A549 (cell line): ENCODE results near the gene TULP1. TPM values are rescaled to one million over a fixed set of nuclear protein-coding genes. Genes with fewer than 3 reads are reported as not detected.

Experiments
- ATAC-seq, 2 experiments: fragments of 200-7000 bp in 1 of 2; fragments of >200 bp in 1 of 2; cut with Nextera tagmentation in 1 of 2; cut with Tn5 transposase in 1 of 2; 3 replicates each; pipeline versions ENCODE4 v1.8.0 to v1.9.1; 2018 to 2020; ENCODE audit warnings: mild to moderate bottlenecking in 1 of 2, moderate library complexity in 1 of 2
- CTCF ChIA-PET: fragments of 300-600 bp; sonication (Branson Sonifier 250); formaldehyde crosslinking; extraction: SDS; loops from one replicate; lab custom pipeline; 2021; ENCODE audit warnings: antibody characterized with exemption, inconsistent platforms; lab: Yijun Ruan, JAX
- POLR2A ChIA-PET: fragments of 350-600 bp; formaldehyde crosslinking; extraction: SDS; loops from one replicate; lab custom pipeline; 2021; ENCODE audit warnings: antibody characterized with exemption, inconsistent platforms; lab: Yijun Ruan, JAX
- DNase-seq, 2 experiments: peaks; one replicate each; pipeline versions ENCODE4 v3.0.0 to v3.0.0-alpha.2; 2011 to 2016; ENCODE audit warnings: low read depth in 1 of 2, low spot score in 1 of 2
- FAIRE-seq: peaks from 2 replicates; lab custom pipeline; 2011; peaks lifted over from hg19 to GRCh38; lab: Jason Lieb, UNC
- H3K27ac ChIP-seq, 2 experiments: fragments of >200 bp; sonication (Bioruptor Twin); formaldehyde crosslinking; 3 replicates each; pipeline ENCODE4 v1.5.1; 2016 to 2017
- H3K4me1 ChIP-seq: fragments of >200 bp; sonication (Bioruptor Twin); formaldehyde crosslinking; 3 replicates; pipeline ENCODE4 v1.6.1; 2016
- H3K4me2 ChIP-seq: fragments of >200 bp; sonication (Bioruptor Twin); formaldehyde crosslinking; 3 replicates; pipeline ENCODE4 v1.6.1; 2016
- H3K4me3 ChIP-seq: fragments of >200 bp; sonication (Bioruptor Twin); formaldehyde crosslinking; 3 replicates; pipeline ENCODE4 v1.5.1; 2016
- H3K9me3 ChIP-seq: fragments of >200 bp; sonication (Bioruptor Twin); formaldehyde crosslinking; 3 replicates; pipeline ENCODE4 v1.6.1; 2016
- ATOH8 ChIP-seq: fragments of 250-450 bp; sonication (Bioruptor Pico); IDR thresholded peaks from 2 replicates; pipeline ENCODE4 v1.5.0; 2020; ENCODE audit warnings: low read depth, mild to moderate bottlenecking, moderate library complexity
- BCL3 ChIP-seq: fragments of >200 bp; sonication (Bioruptor Twin); formaldehyde crosslinking; IDR thresholded peaks from 3 replicates; pipeline ENCODE4 v1.6.1; 2016
- CBX2 ChIP-seq: fragments of 200-600 bp; sonication (generic); IDR thresholded peaks from 2 replicates; pipeline ENCODE4 v1.6.1; 2016; ENCODE audit warnings: low read depth, mild to moderate bottlenecking, borderline replicate concordance
- CBX8 ChIP-seq: fragments of 200-600 bp; sonication (generic); IDR thresholded peaks from 2 replicates; pipeline ENCODE4 v1.6.1; 2016
- EHF ChIP-seq: fragments of 250-450 bp; sonication (Bioruptor Pico); IDR thresholded peaks from 2 replicates; pipeline ENCODE4 v1.5.0; 2020; ENCODE audit warnings: mild to moderate bottlenecking
- EHMT2 ChIP-seq: fragments of 200-600 bp; sonication (generic); IDR thresholded peaks from 2 replicates; pipeline ENCODE4 v1.6.1; 2016; ENCODE audit warnings: antibody characterized with exemption, low read depth, mild to moderate bottlenecking, moderate library complexity
- ESRRA ChIP-seq: fragments of 150-350 bp; IDR thresholded peaks from 2 replicates; pipeline ENCODE4 v1.6.1; 2014; ENCODE audit warnings: mild to moderate bottlenecking, low read length, borderline replicate concordance
- HES2 ChIP-seq: fragments of >200 bp; sonication (Bioruptor Twin); formaldehyde crosslinking; IDR thresholded peaks from 2 replicates; pipeline ENCODE4 v1.6.1; 2016
- HOXB5 ChIP-seq: fragments of 250-450 bp; sonication (Bioruptor Pico); IDR thresholded peaks from 2 replicates; pipeline ENCODE4 v1.5.0; 2020; ENCODE audit warnings: mild to moderate bottlenecking, moderate library complexity
- JUN ChIP-seq, 2 experiments: fragments of >200 bp; sonication (Bioruptor Twin); formaldehyde crosslinking; IDR thresholded peaks; 2 replicates in 1 of 2; 3 replicates in 1 of 2; pipeline ENCODE4 v1.6.1; 2016 to 2017
- MAX ChIP-seq: IDR thresholded peaks from 2 replicates; pipeline ENCODE4 v1.6.1; 2012
- MAZ ChIP-seq: fragments of 150-350 bp; IDR thresholded peaks from 2 replicates; pipeline ENCODE4 v1.6.1; 2014; ENCODE audit warnings: antibody characterized with exemption, low read depth, low read length, borderline replicate concordance
- PBX3 ChIP-seq: IDR thresholded peaks from 2 replicates; pipeline ENCODE4 v1.6.1; 2012
- PHF8 ChIP-seq: fragments of 200-600 bp; sonication (generic); IDR thresholded peaks from 2 replicates; pipeline ENCODE4 v1.6.1; 2016; ENCODE audit warnings: low read depth, mild to moderate bottlenecking, antibody characterized with exemption, moderate library complexity, borderline replicate concordance
- RFX5 ChIP-seq: fragments of 450-650 bp; IDR thresholded peaks from 2 replicates; pipeline ENCODE4 v1.7.1; 2014; ENCODE audit warnings: antibody characterized with exemption, mild to moderate bottlenecking, moderate library complexity
- RNF2 ChIP-seq: fragments of 200-600 bp; sonication (generic); IDR thresholded peaks from 2 replicates; pipeline ENCODE4 v1.6.1; 2016; ENCODE audit warnings: low read depth, mild to moderate bottlenecking, antibody characterized with exemption, moderate library complexity, borderline replicate concordance
- SREBF2 ChIP-seq: fragments of 450-650 bp; IDR thresholded peaks from 2 replicates; pipeline ENCODE4 v1.6.1; 2014; ENCODE audit warnings: mild to moderate bottlenecking, moderate library complexity
- WGBS: methylation state at CpG from one replicate; pipeline ENCODE4 v1.1.6; 2017; ENCODE audit errors: missing lambda C conversion rate; 5-methylcytosine and 5-hydroxymethylcytosine counted together
- polyA minus RNA-seq: library from RNA; depleted of rRNA, polyadenylated mRNA; stranded (reverse); fragments of >200 nt; gene quantifications from 2 replicates; pipeline ENCODE4 v1.2.3, GENCODE V29; 2011; rRNA and poly(A)+ RNA removed
- polyA plus RNA-seq, 4 experiments: library from polyadenylated mRNA; depleted of rRNA in 3 of 4; stranded (reverse); fragments of >200 nt; fragmentation: RNase III in 1 of 4; extraction: RNeasy Plus Mini Kit Qiagen cat#74134 plus additional on column Dnase treatment in 1 of 4; gene quantifications; 2 replicates in 3 of 4; 3 replicates in 1 of 4; pipeline ENCODE4 v1.2.3, GENCODE V29; 2011 to 2017

The TULP1 gene
- polyA plus RNA-seq (2011; rRNA removed) (not detected in 2 replicates), polyA plus RNA-seq (2017; fragmentation: RNase III; extraction: RNeasy Plus Mini Kit Qiagen cat#74134 plus additional on column Dnase treatment) (not detected in 3 replicates), polyA minus RNA-seq (not detected in 2 replicates)
- polyA plus RNA-seq (2012; cell fraction: cytosol; rRNA removed): not detected in 2 replicates
- polyA plus RNA-seq (2012; cell fraction: nucleus; rRNA removed): not detected in 2 replicates

GRCh38 chr6:35512740-35513139 is at the start of gene TULP1:
TSS of gene TULP1 (minus strand) at chr6:35512896. CDS start at chr6:35512858, 38 bp downstream.
- WGBS: 67% methylated on average over 9 of the region's 10 CpGs
- Histone ChIP-seq H3K4me2 (no peak within 1 kb of the TSS), H3K27ac (no peak within 1 kb of the TSS), H3K9me3 (no peaks in the 10 kb centered on the region), H3K4me3 (no peak within 1 kb of the TSS), H3K4me1 (no peaks in the 10 kb centered on the region)
- DNase-seq (no peak), ATAC-seq (no peak), FAIRE-seq (no peak)
- ChIA-PET CTCF (no interaction called here), POLR2A (no interaction called here)
- TF ChIP-seq EHF (CRISPR knock-in tag) (no peak), PHF8 (no peak), ATOH8 (no peak), HOXB5 (CRISPR knock-in tag) (no peak), ESRRA (no peak)

- ChIA-PET CTCF (interaction anchor here (0.6 to 1.8 kb wide), 3 partner anchors 114 to 175 kb away, joined by 3 to 7 read pairs (median 3); partner anchors contain the start of gene ARMC12), POLR2A (no interaction called here)
- no peak for DNase-seq
- Histone ChIP-seq H3K27ac (no peak overlapping the region), H3K9me3 (no peaks in the 10 kb centered on the region), H3K4me1 (no peaks in the 10 kb centered on the region), H3K4me3 (no peak overlapping the region), H3K4me2 (no peak overlapping the region)
- 56% methylated on average over 11 of the region's 11 CpGs for WGBS
- FAIRE-seq: no peak
- no peak for TF ChIP-seq MAZ
- TF ChIP-seq CBX8: no peak
- TF ChIP-seq JUN (IDR thresholded peaks at IDR 0.05): no peak
- TF ChIP-seq HOXB5 (CRISPR knock-in tag): no peak
- TF ChIP-seq SREBF2: no peak
- no peak for TF ChIP-seq CBX2
- no peak for TF ChIP-seq EHMT2
- no peak for TF ChIP-seq HES2
- no peak for TF ChIP-seq RFX5
- no peak for TF ChIP-seq RNF2
- no peak for TF ChIP-seq PBX3
- no peak for ATAC-seq
Observed at GRCh38 chr6:35562060-35562459, 49.4 kb upstream of the TULP1 start.

- WGBS: 60% methylated on average over 5 of the region's 5 CpGs
- ChIA-PET CTCF (interaction anchor here (0.8 to 1.2 kb wide), 2 partner anchors 8 to 175 kb away, joined by 3 to 5 read pairs; no protein-coding TSS in a partner anchor), POLR2A (no interaction called here)
- Histone ChIP-seq H3K4me2 (no peak overlapping the region), H3K4me3 (no peak overlapping the region), H3K9me3 (no peaks in the 10 kb centered on the region), H3K4me1 (no peaks in the 10 kb centered on the region), H3K27ac (no peak overlapping the region)
- DNase-seq (no peak), FAIRE-seq (no peak), ATAC-seq (no peak)
- no peak for TF ChIP-seq MAX
- no peak for TF ChIP-seq BCL3
Observed at GRCh38 chr6:35561113-35561512, 48.4 kb upstream of the TULP1 start.
